ENCODE results near the gene HCN3.

The HCN3 gene

DNA sequence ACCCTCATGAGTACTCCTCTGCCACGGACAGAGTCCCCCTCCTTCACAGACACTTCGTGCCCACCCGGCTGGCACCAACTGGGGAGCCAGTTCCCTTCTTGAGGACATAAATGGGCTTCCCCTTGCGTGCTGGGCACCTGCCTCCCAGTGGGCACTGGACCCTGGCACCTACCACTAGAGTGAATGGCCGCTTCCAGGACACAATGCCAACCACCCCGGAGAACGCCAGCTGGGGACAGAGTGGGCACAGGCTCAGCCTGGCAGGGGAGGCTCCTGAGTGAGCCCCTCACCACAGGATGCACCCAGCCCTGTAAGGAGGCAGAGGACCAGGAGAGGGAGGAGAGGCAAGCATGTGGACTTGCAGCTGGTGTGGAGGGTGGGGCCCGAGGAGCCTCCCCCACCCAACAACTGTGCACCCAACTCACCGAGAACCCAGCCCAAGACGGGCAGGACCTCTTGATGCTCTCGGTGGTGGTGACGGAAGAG is 23.0 kb upstream of the HCN3 start:
- DNase-seq (ENCODE audit: low read depth in 3 of 3), result no peak

DNA sequence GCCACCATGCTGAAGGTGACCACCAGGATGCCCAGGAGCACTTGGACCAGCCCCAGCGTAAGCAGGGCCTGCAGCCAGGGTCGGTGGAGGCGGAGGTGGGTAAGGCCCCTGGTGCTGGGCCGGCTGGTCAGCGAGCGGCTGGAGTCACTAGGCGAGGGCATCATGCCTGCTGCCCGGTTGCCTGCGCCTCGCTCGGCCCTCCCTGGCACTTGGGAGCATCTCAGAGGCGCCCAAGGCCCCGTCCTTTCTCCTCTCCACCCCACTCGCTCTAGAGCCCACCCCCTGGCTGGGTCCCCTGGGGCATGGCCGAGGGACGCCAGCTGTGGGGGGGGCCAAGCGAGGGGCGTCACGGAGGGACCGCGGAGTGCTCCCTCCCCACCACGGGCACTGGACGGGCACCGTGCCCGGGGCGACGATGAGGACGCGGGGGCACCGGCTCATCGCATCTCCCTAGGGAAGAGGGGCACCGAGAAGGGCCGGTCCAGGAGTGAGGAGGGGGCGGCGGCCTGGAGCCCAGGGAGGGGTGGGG is 22.5 kb upstream of the HCN3 start:
- DNase-seq (ENCODE audit: low read depth in 3 of 3), result no peak

DNA sequence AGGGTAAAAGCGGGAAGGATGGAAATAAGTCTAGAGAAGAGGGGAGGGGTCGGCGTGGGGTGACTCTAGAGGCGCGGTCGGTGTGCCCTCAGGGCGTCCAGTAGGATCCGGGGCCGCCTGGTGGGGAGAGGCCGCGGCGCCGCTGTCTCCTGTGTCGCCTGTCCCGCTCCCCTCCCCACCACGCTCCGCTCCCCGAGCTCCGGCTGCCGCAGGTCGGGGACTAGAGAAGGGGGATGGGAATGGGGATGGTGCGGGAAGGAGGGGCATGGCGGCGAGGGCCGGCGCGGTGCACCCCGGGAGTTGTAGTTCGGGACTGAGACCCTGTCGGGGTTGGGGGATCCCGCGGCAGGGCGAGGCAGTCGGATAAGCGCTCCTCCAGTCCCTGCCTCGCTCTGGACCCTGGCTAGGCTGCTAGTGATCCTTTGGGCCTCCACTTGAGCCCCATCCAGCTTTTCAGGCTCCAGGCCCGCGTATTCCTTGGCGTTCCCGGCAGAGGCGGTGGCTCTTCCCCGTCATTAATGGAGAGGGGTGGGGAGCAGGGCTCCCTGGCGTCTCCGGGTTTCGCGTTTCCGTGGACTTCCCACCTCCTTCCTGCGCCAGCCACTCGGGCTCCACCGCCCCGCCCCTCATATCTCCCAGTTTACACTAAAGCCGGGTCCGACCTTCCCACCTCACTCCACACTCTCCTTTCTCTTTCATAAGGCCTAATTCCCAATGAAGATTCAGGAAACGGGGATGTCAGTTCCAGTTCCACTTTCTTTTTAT is 21.8 kb upstream of the HCN3 start, which contains the start of gene ENTREP3:
TSS of gene ENTREP3 (minus strand) at position 241 of the 765 bp plus-strand sequence. CDS start 606 bp downstream, outside the sequence.
- DNase-seq (ENCODE audit: low read depth in 3 of 3), result peak; percentile 62 to 67 (median 65)

DNA sequence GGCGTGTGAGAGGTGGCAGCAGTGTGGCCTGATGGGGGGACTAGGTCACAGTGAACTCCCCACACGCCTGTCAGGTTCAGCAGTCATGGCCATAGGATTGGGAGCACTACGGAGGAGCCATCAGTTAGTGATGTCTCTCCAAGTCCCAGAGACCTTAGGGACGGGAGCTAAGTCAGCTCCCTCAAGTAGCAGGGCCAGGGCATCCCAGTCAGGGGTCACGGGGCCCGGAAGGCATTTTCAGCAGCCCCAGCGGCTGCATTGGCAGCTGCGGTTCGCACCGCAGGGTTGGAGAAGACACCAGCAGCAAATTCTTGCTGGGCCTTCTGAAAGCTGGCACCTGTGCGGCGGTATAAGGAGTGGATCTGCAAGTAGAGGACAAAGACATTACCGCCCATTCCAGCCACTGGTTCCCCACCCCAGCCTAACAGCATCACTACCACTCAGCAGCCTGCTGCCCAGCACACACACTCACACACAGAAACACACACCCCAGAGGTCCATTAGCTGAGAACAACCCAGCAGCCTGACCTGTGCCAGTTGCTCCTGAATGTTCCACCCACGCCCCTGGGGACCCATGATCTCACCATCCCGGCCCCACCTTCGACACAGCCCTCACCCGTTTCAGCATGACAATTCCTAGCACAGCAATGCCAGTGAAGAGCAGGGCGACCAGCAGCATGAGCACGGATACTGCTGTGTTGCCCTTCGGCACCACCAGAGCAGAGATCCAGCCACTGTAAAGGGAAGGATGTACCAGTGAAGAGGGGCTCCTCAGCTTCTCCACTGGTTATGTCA is 21.0 kb upstream of the HCN3 start:
- no peak for DNase-seq (ENCODE audit: low read depth in 3 of 3)

DNA sequence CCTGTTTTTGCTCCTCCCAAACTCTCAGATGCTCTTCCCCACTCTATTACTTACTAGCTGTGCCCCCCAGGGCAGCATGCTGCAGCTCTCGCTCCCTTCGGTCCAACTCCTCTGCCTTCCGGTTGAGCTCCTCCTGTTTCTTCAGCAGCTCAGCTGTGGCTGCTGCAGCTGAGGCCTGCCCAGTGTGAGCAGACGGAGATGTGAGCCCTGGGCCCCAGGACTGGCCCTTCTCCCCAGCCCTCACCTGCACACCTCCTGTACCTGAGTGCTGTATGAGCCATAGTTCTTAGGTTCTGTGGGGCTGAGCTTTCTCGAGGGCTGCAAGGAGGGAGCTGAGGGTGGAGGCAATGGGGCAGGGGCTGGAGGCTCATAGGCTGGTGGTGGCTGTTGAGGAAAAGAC is 17.0 kb upstream of the HCN3 start:
- DNase-seq (ENCODE audit: low read depth in 3 of 3), result no peak

DNA sequence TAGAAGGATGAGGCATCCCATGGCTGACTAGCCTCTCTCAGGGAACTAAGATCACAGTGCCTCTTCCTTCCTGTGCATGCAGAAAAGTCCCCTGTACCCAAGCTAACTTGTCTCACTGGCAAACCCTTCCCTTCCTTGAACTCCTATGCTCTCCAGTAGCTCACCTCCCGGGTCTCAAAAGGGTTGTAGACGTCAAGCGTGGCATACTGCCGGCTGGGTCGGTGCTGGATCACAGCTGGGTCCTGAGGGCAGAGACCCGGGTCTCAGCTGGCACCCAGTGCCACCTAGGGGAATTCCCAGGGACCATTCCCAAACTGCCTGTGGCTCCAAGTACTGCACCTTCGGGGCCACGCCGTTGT is 15.8 kb upstream of the HCN3 start:
- no peak for DNase-seq (ENCODE audit: low read depth in 3 of 3)

DNA sequence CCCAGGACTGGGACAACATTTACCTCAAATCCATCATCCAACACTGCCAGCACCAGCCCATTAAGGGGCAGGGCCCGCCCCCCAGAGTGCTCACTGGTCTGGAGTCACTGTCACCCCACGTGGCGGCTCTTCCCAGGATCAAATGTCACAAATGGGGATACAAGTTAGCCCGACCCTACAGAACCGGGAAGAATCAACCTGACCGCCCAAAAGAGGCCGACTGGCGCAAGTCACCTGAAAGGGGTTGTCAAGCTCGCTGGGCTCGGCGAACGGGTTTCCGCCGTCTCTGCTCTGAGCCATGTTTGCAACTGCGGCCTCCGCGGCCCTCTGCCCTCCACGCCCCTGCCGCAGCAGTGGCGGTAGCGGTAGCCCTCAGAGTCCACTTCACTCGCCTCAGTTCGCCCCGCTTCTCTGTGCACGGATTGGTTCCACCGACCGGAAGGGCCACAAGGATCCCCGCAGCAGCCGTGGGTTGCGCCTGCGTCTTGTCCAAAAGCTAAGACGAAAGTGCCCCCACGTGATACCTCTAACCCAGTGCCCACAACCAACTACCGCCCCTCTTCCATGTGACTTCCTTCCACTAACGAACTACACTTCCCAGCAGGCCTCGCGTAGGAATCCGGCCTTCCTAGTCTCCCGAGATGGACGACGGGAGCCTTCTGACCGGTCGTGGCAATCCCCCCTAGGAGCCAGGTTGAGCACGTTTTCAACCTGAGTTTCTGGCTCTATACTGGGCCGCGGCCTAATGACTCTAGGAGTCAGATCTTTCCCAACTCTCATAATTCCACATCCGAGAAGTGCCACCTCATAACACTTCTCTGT is 15.2 kb upstream of the HCN3 start, which contains the start of gene SCAMP3:
TSS of gene SCAMP3 (minus strand) at position 509 of the 822 bp plus-strand sequence. CDS start at position 300, 209 bp downstream.
- DNase-seq (ENCODE audit: low read depth in 3 of 3), result peak; percentile 68 to 76 (median 72)

DNA sequence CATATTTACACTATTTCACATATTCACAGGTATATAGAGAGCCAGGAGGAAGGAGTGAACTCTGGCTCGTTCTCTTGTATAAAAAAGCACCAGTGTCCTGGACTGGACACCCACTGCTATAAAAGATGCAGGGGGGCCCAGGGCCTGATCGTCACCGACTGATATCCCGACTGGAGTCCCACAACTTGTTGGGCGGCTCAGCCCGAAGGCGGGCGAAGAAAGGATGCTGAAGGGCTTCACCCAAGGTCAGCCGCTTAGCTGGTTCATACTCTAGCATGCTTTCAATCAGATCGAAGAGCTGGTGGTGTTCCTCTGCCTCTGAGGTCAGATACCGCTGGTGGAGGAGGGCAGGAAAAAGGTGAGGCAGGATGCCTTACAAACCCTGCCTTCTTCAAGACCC is 14.2 kb upstream of the HCN3 start:
- DNase-seq (ENCODE audit: low read depth in 3 of 3), result no peak

DNA sequence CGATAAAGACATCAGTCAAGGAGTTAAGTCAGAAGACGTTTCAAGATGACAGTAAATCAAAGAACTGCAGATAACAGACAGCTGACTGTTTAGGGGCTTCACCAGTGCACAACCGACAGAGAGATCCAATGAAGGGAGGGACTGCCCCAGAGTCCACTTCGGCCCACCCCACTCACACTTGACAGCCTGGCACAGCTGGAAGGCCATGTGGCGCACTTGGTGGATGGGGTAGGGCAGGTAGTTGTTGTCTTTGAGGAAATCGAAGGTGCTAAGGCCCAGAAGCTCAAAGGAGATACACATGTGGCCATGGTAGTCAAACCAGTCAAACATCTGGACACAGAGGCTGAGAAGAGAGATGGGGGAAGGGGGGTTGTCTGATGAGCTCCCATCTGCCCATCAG is 10.7 kb upstream of the HCN3 start:
- no peak for DNase-seq (ENCODE audit: low read depth in 3 of 3)

DNA sequence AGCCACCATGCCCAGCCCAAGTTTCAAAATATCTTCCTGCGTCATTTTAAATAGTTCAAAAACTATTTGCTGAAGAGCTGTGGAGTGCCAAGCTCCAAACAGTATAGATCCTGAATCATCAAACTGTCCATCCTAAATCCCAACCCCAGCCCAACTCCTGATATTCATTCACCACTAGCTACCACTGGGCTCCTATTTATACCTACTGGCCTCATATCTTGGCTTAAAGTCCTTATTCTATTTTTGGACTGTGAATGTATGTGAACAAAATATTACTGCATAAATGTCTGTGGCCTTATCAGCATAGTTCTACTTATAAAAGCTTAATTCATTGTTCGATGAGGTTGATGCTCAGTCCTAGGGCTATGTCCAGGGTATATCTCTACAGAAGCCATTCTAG is 9.9 kb upstream of the HCN3 start:
- no peak for DNase-seq (ENCODE audit: low read depth in 3 of 3)

DNA sequence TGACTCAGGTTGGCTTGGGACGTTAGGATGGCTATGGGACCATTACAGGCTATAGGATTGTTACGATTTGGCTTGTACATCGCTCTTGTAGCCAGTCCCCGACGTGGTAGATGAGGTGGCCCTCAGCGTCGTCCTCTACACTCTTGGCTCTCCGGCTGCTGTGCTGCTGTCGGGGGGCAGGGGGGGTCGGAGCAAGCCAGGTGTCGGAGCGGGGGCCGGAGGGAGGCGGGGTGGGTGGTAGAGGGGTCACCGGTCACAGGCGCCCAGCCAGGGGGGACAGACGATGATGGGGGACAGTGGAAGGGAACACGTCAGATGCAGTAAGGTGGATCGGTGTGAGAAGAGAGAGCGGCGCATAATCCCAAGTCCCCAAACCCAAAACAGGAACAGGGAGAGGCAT is 8.6 kb upstream of the HCN3 start:
- DNase-seq (ENCODE audit: low read depth in 3 of 3), result no peak

DNA sequence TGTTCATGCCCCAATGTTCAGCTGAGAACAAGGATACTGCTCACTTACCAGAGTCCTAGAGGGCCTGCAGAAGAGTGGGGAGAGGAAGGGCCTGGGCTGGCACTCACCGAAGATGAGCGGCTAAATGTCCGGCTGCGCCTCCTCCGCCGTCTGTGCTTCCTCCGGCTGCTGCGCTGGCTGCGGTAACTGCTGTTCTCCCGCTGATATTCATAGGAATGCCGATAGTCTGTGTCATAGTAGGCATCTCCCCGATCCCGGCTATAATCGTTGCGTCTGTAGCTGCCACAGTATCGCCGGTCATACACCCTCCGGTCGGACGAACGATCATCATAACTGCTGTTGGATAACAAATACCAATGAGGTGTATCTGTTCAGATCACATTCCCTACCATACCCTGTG is 7.9 kb upstream of the HCN3 start:
- DNase-seq (ENCODE audit: low read depth in 3 of 3), result no peak

DNA sequence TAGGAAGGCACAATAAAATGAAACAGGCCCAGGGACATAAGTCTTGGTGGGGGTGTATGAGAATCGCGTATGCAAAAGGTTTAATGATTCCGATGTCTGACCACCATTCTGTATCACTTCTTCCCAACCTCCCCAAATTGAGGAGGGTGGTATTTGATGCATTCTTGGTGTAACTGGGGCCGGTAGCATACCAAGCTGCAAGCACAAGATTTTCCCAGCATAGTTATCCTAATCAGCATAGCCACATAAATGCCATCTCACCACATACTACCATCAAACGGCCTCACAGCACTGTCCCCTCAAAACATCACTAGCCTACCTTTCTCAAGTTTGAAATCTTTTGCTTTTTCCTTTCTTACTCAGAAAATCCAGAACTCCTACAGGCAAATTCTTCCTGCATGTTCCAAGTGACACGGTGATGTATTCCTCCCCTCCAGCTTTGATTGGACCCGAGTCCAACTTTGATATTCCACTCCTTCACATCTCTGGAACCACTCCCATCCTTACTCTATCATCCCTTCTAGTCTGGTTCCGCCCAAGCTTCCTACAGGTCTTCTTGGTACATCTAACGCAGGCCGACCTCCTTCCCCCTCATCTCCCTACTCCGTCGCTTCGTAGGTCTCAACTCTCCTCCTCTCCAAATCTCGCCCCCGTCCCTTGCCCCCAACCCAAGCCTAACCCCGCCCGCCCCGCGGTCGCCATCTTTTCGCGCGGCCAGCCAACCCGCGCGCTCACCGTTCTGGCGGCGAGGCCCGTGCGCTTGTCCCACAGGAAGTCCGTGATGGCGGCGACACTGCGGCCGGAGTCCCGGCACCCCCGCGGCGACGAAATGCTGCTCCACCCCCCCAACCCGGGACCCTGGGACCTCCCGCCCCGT is 4.6 kb upstream of the HCN3 start:
- DNase-seq (ENCODE audit: low read depth in 3 of 3), result no peak

DNA sequence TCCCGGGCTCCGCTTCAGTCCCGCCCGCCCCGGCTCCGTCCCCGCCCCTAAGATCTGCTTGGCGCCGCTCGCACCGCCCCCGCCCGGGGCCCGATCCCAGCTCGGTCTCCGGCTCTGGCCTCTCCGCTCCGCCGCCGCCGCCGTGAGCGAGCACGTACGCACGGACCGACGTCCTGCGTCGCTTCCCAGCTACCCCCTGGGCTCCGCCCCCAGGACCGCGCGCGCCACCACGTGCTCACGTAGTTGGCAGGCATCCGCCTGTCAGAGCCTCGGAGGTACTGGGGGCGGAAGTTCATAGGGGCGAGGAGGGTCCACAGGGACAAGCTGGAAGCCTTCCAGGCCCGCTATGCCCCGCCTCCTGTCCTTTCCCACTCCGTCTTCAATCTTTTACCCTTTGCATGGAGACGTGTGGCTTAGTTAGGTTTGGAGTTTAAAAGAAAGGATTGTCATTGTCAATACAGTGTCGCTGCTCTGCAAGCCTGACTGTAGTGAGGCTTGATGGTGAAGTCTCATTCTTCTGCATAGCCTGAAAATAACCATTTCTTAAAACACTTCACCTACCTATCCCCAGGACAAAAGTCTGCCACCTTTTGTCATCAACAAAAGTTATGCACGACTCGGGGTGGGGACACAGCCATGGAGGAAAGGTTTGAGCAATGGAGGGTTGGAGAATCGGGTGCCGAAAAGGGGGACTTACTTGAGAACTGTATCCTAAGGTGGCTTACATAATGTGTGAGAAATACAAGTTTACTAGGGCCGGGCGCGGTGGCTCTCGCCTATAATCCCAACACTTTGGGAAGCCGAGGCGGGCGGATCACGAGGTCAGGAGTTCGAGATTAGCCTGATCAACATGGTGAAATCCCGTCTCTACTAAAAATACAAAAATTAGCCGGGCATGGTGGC is 3.7 kb upstream of the HCN3 start, which contains the start of gene CLK2:
TSS of gene CLK2 (minus strand) at position 162 of the 903 bp plus-strand sequence. CDS start 2,527 bp downstream, outside the sequence.
- DNase-seq (ENCODE audit: low read depth in 3 of 3), result peak; percentile 92 to 93 (median 93)

DNA sequence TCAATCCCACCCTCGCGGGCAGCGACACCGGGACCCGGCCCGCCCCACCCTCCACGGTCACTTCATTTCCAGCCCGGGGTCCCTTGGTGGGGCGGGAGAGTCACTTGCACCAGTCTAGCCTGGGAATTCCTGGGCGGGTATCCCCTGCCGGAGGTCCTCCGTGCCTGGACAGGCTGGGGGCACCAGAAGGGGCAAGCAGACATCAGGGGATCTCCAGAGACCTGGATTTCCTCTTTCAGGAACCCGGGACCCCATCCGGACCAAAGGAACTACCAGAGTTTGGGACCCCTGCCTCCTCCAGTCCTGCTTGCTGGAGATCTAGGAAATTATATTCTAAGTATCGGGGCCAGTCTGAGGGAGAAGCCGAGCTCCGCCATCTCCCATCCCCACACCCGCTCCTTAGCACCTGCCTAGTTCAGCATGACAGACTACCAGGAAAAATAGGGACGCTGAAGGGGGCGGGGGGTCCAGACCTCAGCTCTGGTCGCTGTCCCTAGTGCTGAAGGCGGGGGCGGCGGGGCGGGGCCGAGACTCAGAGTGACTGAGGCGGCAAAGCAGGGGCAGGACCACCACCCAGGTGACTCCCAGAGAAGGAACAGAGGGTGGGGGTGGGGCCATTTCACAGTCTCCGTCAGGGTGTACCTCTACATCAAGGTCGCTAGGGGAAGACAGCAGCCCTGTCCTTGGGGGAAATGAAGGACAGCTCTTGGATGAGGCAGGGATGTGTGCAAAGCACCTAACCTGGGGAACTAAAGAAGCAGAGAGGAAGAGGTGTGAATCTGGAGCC is 832 bp downstream of the HCN3 start:
- peak; percentile 56 to 66 (median 58) for DNase-seq (ENCODE audit: low read depth in 3 of 3)

DNA sequence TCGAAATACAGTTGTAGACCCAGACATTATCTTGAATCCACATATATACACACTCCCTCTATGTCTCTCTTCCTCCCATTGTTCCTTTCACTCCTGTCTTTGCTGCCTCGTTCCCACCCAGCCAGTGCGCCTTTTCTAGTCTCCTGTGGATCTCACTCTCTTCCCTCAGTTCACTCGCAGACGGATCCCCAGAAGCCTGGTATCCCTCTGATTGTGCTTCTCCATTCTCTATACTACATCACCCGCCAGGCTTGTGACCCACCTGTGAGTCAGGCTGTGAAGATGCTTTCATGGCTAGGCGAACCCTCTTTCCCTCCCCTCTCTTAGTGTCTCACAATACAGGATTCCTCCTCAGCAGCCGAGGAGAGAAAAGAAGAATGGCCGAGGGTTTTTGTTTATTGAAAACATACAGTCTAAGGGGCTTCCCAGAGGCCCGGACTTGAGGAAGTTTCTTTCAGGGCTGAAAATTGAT is 1.5 kb downstream of the HCN3 start:
- DNase-seq (ENCODE audit: low read depth in 3 of 3), result no peak

DNA sequence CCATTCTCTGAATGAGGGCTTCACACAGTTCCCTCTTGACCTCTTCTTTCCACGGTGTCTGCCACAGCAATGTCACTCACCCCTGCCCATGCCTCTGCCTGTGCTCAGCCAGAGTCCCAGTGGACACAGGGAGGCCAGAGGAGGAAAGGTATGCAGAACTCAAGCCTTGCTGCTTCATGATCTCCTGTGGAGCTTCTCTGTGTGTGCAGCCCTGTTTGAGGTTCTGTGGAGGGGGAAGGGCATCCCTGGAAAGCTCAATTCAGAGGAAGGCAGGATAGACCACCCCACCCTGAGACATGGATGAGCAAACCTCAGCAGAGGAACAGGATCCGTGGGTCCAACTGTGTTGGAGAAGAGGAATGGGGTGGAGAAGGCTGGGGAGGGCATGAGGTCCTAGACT is 2.0 kb downstream of the HCN3 start:
- no peak for DNase-seq (ENCODE audit: low read depth in 3 of 3)

DNA sequence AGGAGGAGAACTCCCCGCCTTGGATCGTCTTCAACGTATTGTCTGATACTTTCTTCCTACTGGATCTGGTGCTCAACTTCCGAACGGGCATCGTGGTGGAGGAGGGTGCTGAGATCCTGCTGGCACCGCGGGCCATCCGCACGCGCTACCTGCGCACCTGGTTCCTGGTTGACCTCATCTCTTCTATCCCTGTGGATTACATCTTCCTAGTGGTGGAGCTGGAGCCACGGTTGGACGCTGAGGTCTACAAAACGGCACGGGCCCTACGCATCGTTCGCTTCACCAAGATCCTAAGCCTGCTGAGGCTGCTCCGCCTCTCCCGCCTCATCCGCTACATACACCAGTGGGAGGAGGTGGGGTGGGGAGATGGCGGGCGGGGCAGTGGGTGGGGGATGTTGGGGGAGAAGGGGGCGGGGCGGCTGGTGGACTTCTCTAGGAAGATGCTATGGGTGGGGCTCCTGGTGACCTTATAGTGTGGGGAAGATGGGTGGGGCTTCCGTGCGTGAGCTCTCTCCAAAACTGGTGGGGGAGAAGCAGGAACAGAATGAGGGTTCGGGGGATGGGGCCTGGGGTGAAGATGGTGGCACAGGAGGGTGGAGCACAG is 5.3 kb downstream of the HCN3 start:
- no peak for DNase-seq (ENCODE audit: low read depth in 3 of 3)
